Gastroesophageal sphincter (tissue), 4 donors: Measurements from ENCODE around the gene EPAS1. TPM values are rescaled to one million over a fixed set of nuclear protein-coding genes. Genes with fewer than 3 reads are reported as not detected.

Experiments used
- ATAC-seq: fragments of 150-250 bp; one replicate; pipeline ENCODE4 v1.9.1; 2016; ENCODE audit warnings: mild to moderate bottlenecking, moderate library complexity
- H3K27ac ChIP-seq, 4 donors: fragments of 200-600 bp; sonication (generic) in 3 of 4; 1 replicate in 3 of 4; 2 replicates in 1 of 4; pipeline ENCODE4 v1.5.1; 2016 to 2019
- H3K27me3 ChIP-seq: fragments of 200-600 bp; sonication (generic); one replicate; pipeline ENCODE4 v1.5.1; 2019
- H3K36me3 ChIP-seq, 2 donors: fragments of 200-600 bp; sonication (generic); one replicate each; pipeline ENCODE4 v1.5.1; 2019; ENCODE audit warnings: control low read depth in 1 of 2
- H3K4me1 ChIP-seq, 3 donors: fragments of 200-600 bp; sonication (generic); 1 replicate in 2 of 3; 2 replicates in 1 of 3; pipeline ENCODE4 v1.5.1; 2016 to 2019; ENCODE audit warnings: control low read depth in 2 of 3
- H3K4me3 ChIP-seq, 2 donors: fragments of 200-600 bp; sonication (generic); one replicate each; pipeline ENCODE4 v1.5.1; 2019; ENCODE audit warnings: mild to moderate bottlenecking in 1 of 2, moderate library complexity in 1 of 2
- H3K9me3 ChIP-seq, 3 donors: fragments of 200-600 bp; sonication (generic); one replicate each; pipeline ENCODE4 v1.5.1; 2017 to 2019; ENCODE audit warnings: control low read depth in 2 of 3
- EP300 ChIP-seq: sonication (generic); formaldehyde crosslinking; IDR thresholded peaks from one replicate; pipeline ENCODE4 v1.6.1; 2017; ENCODE audit warnings: antibody characterized with exemption, mild to moderate bottlenecking
- POLR2A ChIP-seq, 2 donors: fragments of 450-650 bp; IDR thresholded peaks; one replicate each; pipeline ENCODE4 v1.6.1; 2017; ENCODE audit warnings: antibody characterized with exemption in 2 of 2, mild to moderate bottlenecking in 2 of 2, moderate library complexity in 1 of 2
- POLR2AphosphoS5 ChIP-seq: sonication (generic); formaldehyde crosslinking; IDR thresholded peaks from one replicate; pipeline ENCODE4 v1.6.1; 2017; ENCODE audit warnings: antibody characterized with exemption
- WGBS, 2 donors: methylation state at CpG; one replicate each; pipeline ENCODE4 v1.1.5; 2018; ENCODE audit warnings: low coverage in 1 of 2; 5-methylcytosine and 5-hydroxymethylcytosine counted together
- total RNA-seq, 4 donors: library from RNA; depleted of rRNA; stranded (reverse); fragments of >200 nt; gene quantifications; one replicate each; pipeline ENCODE4 v1.1.0, GENCODE V29; 2016
- TF ChIP-seq, protein P1 (sequence below), 4 experiments: fragments of 200-600 bp in 2 of 4; fragments of 450-650 bp in 2 of 4; sonication (generic) in 1 of 4; IDR thresholded peaks; one replicate each; pipeline ENCODE4 v1.5.1; 2017 to 2019; ENCODE audit warnings: antibody characterized with exemption in 4 of 4, mild to moderate bottlenecking in 2 of 4, moderate library complexity in 2 of 4

The EPAS1 gene
- total RNA-seq, 4 donors from 2014 or later, result 101 to 152 (median 131) TPM

DNA sequence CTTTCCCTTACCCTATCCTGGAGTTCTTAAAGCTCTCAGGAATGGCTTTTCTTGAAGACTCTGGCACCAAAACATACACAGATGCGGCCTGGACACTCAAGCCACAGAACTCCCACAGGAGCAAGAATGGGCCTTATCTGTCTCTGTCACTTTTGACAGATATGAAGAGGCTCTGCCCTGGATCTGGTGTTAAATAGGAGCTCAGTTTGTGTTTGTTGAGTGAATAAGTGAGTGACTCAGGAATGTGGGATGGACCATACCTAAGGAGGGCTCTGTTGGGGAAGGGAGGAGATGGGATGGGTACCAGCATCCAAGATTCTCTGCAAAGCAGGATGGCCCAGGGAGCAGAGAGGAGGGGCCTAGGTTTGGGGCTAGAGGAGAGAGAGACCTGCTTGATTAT, 33.9 kb upstream of the EPAS1 start:
- no peak for ATAC-seq
- Histone ChIP-seq H3K4me1 (peaks cover 0 to 15% (median 0%) of the 10 kb centered on the region in 3 donors), H3K9me3 (no peaks in the 10 kb centered on the region), H3K4me3 (no peak overlapping the region), H3K27ac (no peak overlapping the region), H3K27me3 (no peaks in the 10 kb centered on the region), H3K36me3 (no peaks in the 10 kb centered on the region)
- 100% methylated on average over 1 of the region's 1 CpG; no CpG with 5 or more reads in 1 of the 2 donors for WGBS, 2 donors
- TF ChIP-seq POLR2AphosphoS5 (no peak), POLR2A (IDR thresholded peaks at IDR 0.05) (no peak), EP300 (no peak)
- TF ChIP-seq, protein P1, sequence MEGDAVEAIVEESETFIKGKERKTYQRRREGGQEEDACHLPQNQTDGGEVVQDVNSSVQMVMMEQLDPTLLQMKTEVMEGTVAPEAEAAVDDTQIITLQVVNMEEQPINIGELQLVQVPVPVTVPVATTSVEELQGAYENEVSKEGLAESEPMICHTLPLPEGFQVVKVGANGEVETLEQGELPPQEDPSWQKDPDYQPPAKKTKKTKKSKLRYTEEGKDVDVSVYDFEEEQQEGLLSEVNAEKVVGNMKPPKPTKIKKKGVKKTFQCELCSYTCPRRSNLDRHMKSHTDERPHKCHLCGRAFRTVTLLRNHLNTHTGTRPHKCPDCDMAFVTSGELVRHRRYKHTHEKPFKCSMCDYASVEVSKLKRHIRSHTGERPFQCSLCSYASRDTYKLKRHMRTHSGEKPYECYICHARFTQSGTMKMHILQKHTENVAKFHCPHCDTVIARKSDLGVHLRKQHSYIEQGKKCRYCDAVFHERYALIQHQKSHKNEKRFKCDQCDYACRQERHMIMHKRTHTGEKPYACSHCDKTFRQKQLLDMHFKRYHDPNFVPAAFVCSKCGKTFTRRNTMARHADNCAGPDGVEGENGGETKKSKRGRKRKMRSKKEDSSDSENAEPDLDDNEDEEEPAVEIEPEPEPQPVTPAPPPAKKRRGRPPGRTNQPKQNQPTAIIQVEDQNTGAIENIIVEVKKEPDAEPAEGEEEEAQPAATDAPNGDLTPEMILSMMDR (IDR thresholded peaks at IDR 0.05), result no peak

- WGBS, 2 donors, result 72 to 100% methylated on average over 1 to 2 of the region's 2 CpGs
- TF ChIP-seq, protein P1 (IDR thresholded peaks at IDR 0.05), result no peak
- no peak for TF ChIP-seq EP300
- TF ChIP-seq POLR2AphosphoS5, result no peak
- Histone ChIP-seq H3K36me3 (no peaks in the 10 kb centered on the region), H3K9me3 (no peaks in the 10 kb centered on the region), H3K4me1 (peaks cover 0 to 7% (median 0%) of the 10 kb centered on the region in 3 donors), H3K27ac (no peak overlapping the region), H3K27me3 (no peaks in the 10 kb centered on the region), H3K4me3 (no peak overlapping the region)
- ATAC-seq, result no peak
Measured at GRCh38 chr2:46264447-46264846, 32.8 kb upstream of the EPAS1 start.

GRCh38 chr2:46266134-46266533, 31.1 kb upstream of the EPAS1 start:
- H3K36me3 ChIP-seq, result no peaks in the 10 kb centered on the region
- ATAC-seq, result no peak
- no peak overlapping the region for H3K27ac ChIP-seq
- WGBS, 2 donors, result 92 to 93% methylated on average over 5 of the region's 5 CpGs
- H3K4me1 ChIP-seq, result peaks cover 0 to 5% (median 0%) of the 10 kb centered on the region in 3 donors
- no peak overlapping the region for H3K4me3 ChIP-seq
- TF ChIP-seq POLR2A (IDR thresholded peaks at IDR 0.05) (no peak), POLR2AphosphoS5 (no peak), EP300 (no peak)
- TF ChIP-seq, protein P1 (IDR thresholded peaks at IDR 0.05), result no peak
- no peaks in the 10 kb centered on the region for H3K27me3 ChIP-seq
- no peaks in the 10 kb centered on the region for H3K9me3 ChIP-seq

DNA sequence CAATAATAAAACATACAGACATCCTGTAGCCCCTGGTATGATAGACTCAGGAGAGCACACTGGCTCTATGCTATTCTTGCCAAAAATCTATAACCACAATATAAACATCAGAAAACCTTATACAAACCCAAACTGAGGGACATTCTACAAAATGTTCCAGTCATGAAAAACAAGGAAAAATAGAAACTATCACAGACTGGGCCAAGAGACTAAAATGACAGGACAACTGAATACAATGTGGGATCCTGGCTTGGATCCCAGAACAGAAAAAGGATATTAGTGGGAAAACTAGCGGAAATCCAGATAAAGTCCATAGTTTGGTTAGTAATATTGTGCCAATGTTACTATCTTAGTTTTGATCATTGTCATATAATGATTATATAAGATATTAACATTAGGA, 29.6 kb upstream of the EPAS1 start:
- Histone ChIP-seq H3K9me3 (no peaks in the 10 kb centered on the region), H3K36me3 (no peaks in the 10 kb centered on the region), H3K27ac (no peak overlapping the region), H3K27me3 (no peaks in the 10 kb centered on the region), H3K4me3 (no peak overlapping the region), H3K4me1 (peaks cover 0 to 5% (median 0%) of the 10 kb centered on the region in 3 donors)
- TF ChIP-seq POLR2A (IDR thresholded peaks at IDR 0.05) (no peak), POLR2AphosphoS5 (no peak), EP300 (no peak)
- TF ChIP-seq, protein P1 (IDR thresholded peaks at IDR 0.05), result no peak
- ATAC-seq, result no peak
- WGBS, 2 donors, result 18 to 22% methylated on average over 1 of the region's 1 CpG

DNA sequence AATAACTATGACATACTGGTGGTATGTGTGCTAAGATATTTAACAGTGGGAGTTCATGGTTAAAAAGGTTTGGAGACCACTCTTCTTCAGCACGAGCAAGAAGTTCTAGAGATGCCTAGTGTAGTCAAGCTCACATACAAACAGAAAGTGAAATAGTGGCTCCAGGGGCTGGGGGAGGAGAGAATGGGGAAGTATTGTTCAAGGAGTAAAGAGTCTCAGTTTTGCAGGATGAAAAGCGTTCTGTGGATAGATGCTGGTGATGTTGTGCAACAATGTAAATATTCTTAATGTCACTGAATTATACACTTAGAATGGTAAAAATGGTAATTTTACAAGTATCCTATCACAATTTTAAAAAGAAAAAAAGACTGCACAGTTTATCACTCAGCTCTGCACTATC, 29.0 kb upstream of the EPAS1 start:
- Histone ChIP-seq H3K36me3 (no peaks in the 10 kb centered on the region), H3K27ac (no peak overlapping the region), H3K27me3 (no peaks in the 10 kb centered on the region), H3K9me3 (no peaks in the 10 kb centered on the region), H3K4me1 (peaks cover 0 to 5% (median 0%) of the 10 kb centered on the region in 3 donors), H3K4me3 (no peak overlapping the region)
- WGBS, 2 donors, result 46 to 49% methylated on average over 2 of the region's 2 CpGs
- TF ChIP-seq, protein P1 (IDR thresholded peaks at IDR 0.05), result no peak
- no peak for TF ChIP-seq EP300
- TF ChIP-seq POLR2A (IDR thresholded peaks at IDR 0.05), result no peak
- no peak for TF ChIP-seq POLR2AphosphoS5
- ATAC-seq, result no peak
